GM21619 (cell line): ENCODE results near the gene MTLN.
"Not testable (repeated sequence)": the region's sequence is repeated elsewhere in the genome, so short reads cannot be mapped to it uniquely, and the experiment has no call there.

Source experiments
- ATAC-seq: cut with Tn5 transposase; IDR thresholded peaks from one replicate; pipeline ENCODE4 v1.9.1; 2021; ENCODE audit not compliant: unreplicated experiment

MTLN gene

GRCh38 chr2:110211938-110212858, at the start of gene MTLN:
Gene MTLN, minus strand, starts transcription at chr2:110212547. Its CDS starts 22 bp downstream, at chr2:110212525.
- ATAC-seq, result peak; percentile 86

- ATAC-seq, result not testable (repeated sequence)
Measured at GRCh38 chr2:110261910-110262309, 49.6 kb upstream of the MTLN start.

GRCh38 chr2:110248081-110248795, 35.9 kb upstream of the MTLN start:
- not testable (repeated sequence) for ATAC-seq

GRCh38 chr2:110245488-110246435, 33.4 kb upstream of the MTLN start:
- not testable (repeated sequence) for ATAC-seq

- ATAC-seq, result not testable (repeated sequence)
Measured at GRCh38 chr2:110243283-110243682, 30.9 kb upstream of the MTLN start.

GRCh38 chr2:110234514-110234913, 22.2 kb upstream of the MTLN start:
- not testable (repeated sequence) for ATAC-seq

GRCh38 chr2:110229886-110230285, 17.5 kb upstream of the MTLN start:
- not testable (repeated sequence) for ATAC-seq

GRCh38 chr2:110222626-110223025, 10.3 kb upstream of the MTLN start:
- not testable (repeated sequence) for ATAC-seq

- no peak for ATAC-seq
Measured at GRCh38 chr2:110221938-110222337, 9.6 kb upstream of the MTLN start.

- ATAC-seq, result no peak
Measured at GRCh38 chr2:110220190-110220564, 7.8 kb upstream of the MTLN start.

GRCh38 chr2:110219496-110220189, 7.3 kb upstream of the MTLN start:
- ATAC-seq, result no peak

- not testable (repeated sequence) for ATAC-seq
Measured at GRCh38 chr2:110218889-110219288, 6.5 kb upstream of the MTLN start.

GRCh38 chr2:110216803-110217202, 4.5 kb upstream of the MTLN start:
- ATAC-seq, result no peak

GRCh38 chr2:110216199-110216598, 3.9 kb upstream of the MTLN start:
- ATAC-seq, result no peak

GRCh38 chr2:110215566-110216158, 3.3 kb upstream of the MTLN start:
- ATAC-seq, result no peak

GRCh38 chr2:110215091-110215490, 2.7 kb upstream of the MTLN start:
- ATAC-seq, result no peak

- ATAC-seq, result not testable (repeated sequence)
Measured at GRCh38 chr2:110213522-110213921, 1.2 kb upstream of the MTLN start.

- ATAC-seq, result no peak
Measured at GRCh38 chr2:110205660-110206455, 6.5 kb downstream of the MTLN start.
